ENCODE results near the gene NPTX2.

The NPTX2 gene

GRCh38 chr7:98669329-98670000 is 52.4 kb downstream of the NPTX2 start:
- no peak for DNase-seq (ENCODE audit: low spot score)
- TF ChIP-seq CTCF (IDR thresholded peaks at IDR 0.05; ENCODE audit: extremely low read depth, missing control alignments), result no peak

- DNase-seq (ENCODE audit: low spot score), result no peak
- TF ChIP-seq CTCF (IDR thresholded peaks at IDR 0.05; ENCODE audit: extremely low read depth, missing control alignments), result no peak
These were observed 53.1 kb downstream of the NPTX2 start for GRCh38 chr7:98670186-98670585.

GRCh38 chr7:98671733-98672331 is 54.7 kb downstream of the NPTX2 start:
- TF ChIP-seq CTCF (IDR thresholded peaks at IDR 0.05; ENCODE audit: extremely low read depth, missing control alignments), result no peak
- no peak for DNase-seq (ENCODE audit: low spot score)

GRCh38 chr7:98674461-98674860 is 57.4 kb downstream of the NPTX2 start:
- no peak for DNase-seq (ENCODE audit: low spot score)
- no peak for TF ChIP-seq CTCF (IDR thresholded peaks at IDR 0.05; ENCODE audit: extremely low read depth, missing control alignments)

GRCh38 chr7:98674881-98675280 is 57.8 kb downstream of the NPTX2 start:
- DNase-seq (ENCODE audit: low spot score), result no peak
- TF ChIP-seq CTCF (IDR thresholded peaks at IDR 0.05; ENCODE audit: extremely low read depth, missing control alignments), result no peak

- DNase-seq (ENCODE audit: low spot score), result no peak
- no peak for TF ChIP-seq CTCF (IDR thresholded peaks at IDR 0.05; ENCODE audit: extremely low read depth, missing control alignments)
These were observed 61.1 kb downstream of the NPTX2 start for GRCh38 chr7:98678215-98678614.
